C4-2B (cell line): ENCODE measurements around the gene EPC1.
"Not testable (repeated sequence)": the region's sequence is repeated elsewhere in the genome, so short reads cannot be mapped to it uniquely, and the experiment has no call there.

ENCODE experiments used
- ZFX ChIP-seq: fragments of 450-650 bp; IDR thresholded peaks from 2 replicates; pipeline ENCODE4 v1.6.1; 2017
- TF ChIP-seq, protein P1 (sequence below): fragments of 450-650 bp; conservative IDR thresholded peaks from 2 replicates; pipeline ENCODE4 v1.5.1; 2017; ENCODE audit warnings: mild to moderate bottlenecking

DNA sequence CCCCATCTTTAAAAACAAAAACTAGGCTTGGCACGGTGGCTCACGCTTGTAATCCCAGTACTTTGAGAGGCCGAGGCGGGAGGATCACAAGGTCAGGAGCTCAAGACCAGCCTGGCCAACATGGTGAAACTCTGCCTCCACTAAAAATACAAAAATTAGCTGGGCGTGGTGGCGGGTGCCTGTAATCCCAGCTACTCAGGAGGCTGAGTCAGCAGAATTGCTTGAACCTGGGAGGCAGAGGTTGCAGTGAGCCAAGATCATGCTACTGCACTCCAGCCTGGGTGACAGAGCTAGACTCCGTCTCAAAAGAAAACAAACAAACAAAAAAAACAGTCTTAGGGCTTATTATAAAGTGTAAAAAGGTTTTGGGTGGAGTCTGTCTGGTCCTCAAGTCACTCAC is 117.2 kb downstream of the EPC1 start:
- TF ChIP-seq, protein P1, sequence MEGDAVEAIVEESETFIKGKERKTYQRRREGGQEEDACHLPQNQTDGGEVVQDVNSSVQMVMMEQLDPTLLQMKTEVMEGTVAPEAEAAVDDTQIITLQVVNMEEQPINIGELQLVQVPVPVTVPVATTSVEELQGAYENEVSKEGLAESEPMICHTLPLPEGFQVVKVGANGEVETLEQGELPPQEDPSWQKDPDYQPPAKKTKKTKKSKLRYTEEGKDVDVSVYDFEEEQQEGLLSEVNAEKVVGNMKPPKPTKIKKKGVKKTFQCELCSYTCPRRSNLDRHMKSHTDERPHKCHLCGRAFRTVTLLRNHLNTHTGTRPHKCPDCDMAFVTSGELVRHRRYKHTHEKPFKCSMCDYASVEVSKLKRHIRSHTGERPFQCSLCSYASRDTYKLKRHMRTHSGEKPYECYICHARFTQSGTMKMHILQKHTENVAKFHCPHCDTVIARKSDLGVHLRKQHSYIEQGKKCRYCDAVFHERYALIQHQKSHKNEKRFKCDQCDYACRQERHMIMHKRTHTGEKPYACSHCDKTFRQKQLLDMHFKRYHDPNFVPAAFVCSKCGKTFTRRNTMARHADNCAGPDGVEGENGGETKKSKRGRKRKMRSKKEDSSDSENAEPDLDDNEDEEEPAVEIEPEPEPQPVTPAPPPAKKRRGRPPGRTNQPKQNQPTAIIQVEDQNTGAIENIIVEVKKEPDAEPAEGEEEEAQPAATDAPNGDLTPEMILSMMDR, result not testable (repeated sequence)
- not testable (repeated sequence) for TF ChIP-seq ZFX
